GM12878 (cell line): ENCODE results near the gene BPGM. TPM values are rescaled to one million over a fixed set of nuclear protein-coding genes. Genes with fewer than 3 reads are reported as not detected.

Source experiments
- ATAC-seq: fragments of 200-7000 bp; cut with Tn5 transposase; 3 replicates; pipeline ENCODE4 v1.9.1; 2020; ENCODE audit warnings: mild to moderate bottlenecking, moderate library complexity
- BruUV-seq: library from RNA; stranded (reverse); fragments of 400-500 nt; replicated peaks from 2 replicates; lab custom pipeline; 2021; lab: Mats Ljungman, UMichigan
- CTCF ChIA-PET: fragments of 300-600 bp; sonication (Branson Sonifier 250); formaldehyde crosslinking; extraction: SDS; loops from one replicate; lab custom pipeline; 2021; ENCODE audit warnings: inconsistent platforms; lab: Yijun Ruan, JAX
- POLR2A ChIA-PET: fragments of 350-600 bp; formaldehyde crosslinking; extraction: SDS; loops from one replicate; lab custom pipeline; 2021; ENCODE audit warnings: inconsistent platforms; lab: Charles Lee
- RAD21 ChIA-PET: fragments of 300-600 bp; sonication (Branson Sonifier 250); formaldehyde crosslinking; loops from one replicate; lab custom pipeline; 2023; ENCODE audit warnings: antibody characterized with exemption; ENCODE audit not compliant: unreplicated experiment; lab: Charles Lee
- SMC1A ChIA-PET: fragments of 300-600 bp; sonication (Branson Sonifier 250); formaldehyde crosslinking; loops from one replicate; lab custom pipeline; 2023; ENCODE audit not compliant: unreplicated experiment, uncharacterized antibody; lab: Charles Lee
- DNase-seq: peaks from one replicate; pipeline ENCODE4 v3.0.0-alpha.2; 2011; ENCODE audit warnings: low read depth, low spot score
- FAIRE-seq: peaks from 3 replicates; lab custom pipeline; 2011; peaks lifted over from hg19 to GRCh38; lab: Jason Lieb, UNC
- H2AFZ ChIP-seq: 2 replicates; pipeline ENCODE4 v1.6.0; 2011; ENCODE audit warnings: low read depth, low read length, control low read depth; ENCODE audit not compliant: control insufficient read depth
- H3K27ac ChIP-seq: 2 replicates; pipeline ENCODE4 v1.5.1; 2011; ENCODE audit warnings: control low read depth; ENCODE audit not compliant: control insufficient read depth, insufficient read depth
- H3K27me3 ChIP-seq, 2 experiments: replicated peaks in 1 of 2; 2 replicates each; pipeline versions ENCODE4 v1.6.0 to v1.6.1; 2011; ENCODE audit warnings: low read length in 1 of 2; ENCODE audit not compliant: control insufficient read depth in 2 of 2, insufficient read depth in 2 of 2
- H3K36me3 ChIP-seq, 2 experiments: 2 replicates each; pipeline ENCODE4 v1.5.1; 2011; ENCODE audit warnings: low read length in 1 of 2; ENCODE audit not compliant: control insufficient read depth in 2 of 2, insufficient read depth in 2 of 2
- H3K4me1 ChIP-seq: 2 replicates; pipeline ENCODE4 v1.6.1; 2011; ENCODE audit warnings: mild to moderate bottlenecking, low read length, moderate library complexity, mixed read lengths; ENCODE audit not compliant: control insufficient read depth, insufficient read depth
- H3K4me2 ChIP-seq: 2 replicates; pipeline ENCODE4 v1.6.0; 2011; ENCODE audit warnings: control low read depth; ENCODE audit not compliant: control insufficient read depth, insufficient read depth
- H3K4me3 ChIP-seq: fragments of 200-600 bp; sonication (generic); 2 replicates; pipeline ENCODE4 v1.5.1; 2016
- H3K79me2 ChIP-seq: 2 replicates; pipeline ENCODE4 v1.6.0; 2011; ENCODE audit warnings: low read length; ENCODE audit not compliant: control insufficient read depth, insufficient read depth
- H3K9ac ChIP-seq: 2 replicates; pipeline ENCODE4 v1.8.0; 2011; ENCODE audit warnings: low read length, control low read depth, mixed read lengths; ENCODE audit not compliant: control insufficient read depth, insufficient read depth
- H3K9me3 ChIP-seq: replicated peaks from 3 replicates; pipeline ENCODE4 v1.5.1; 2011; ENCODE audit warnings: mild to moderate bottlenecking, low read length; ENCODE audit not compliant: control insufficient read depth, insufficient read depth
- H4K20me1 ChIP-seq: 2 replicates; pipeline ENCODE4 v1.6.0; 2011; ENCODE audit not compliant: control insufficient read depth, insufficient read depth
- FOXK2 ChIP-seq: fragments of 450-650 bp; IDR thresholded peaks from 2 replicates; pipeline ENCODE4 v1.6.1; 2017; ENCODE audit warnings: mild to moderate bottlenecking, moderate library complexity
- HDGF ChIP-seq: fragments of 450-650 bp; IDR thresholded peaks from 2 replicates; pipeline ENCODE4 v1.6.1; 2016; ENCODE audit warnings: antibody characterized with exemption
- KAT2A ChIP-seq: conservative IDR thresholded peaks from 2 replicates; pipeline ENCODE4 v1.6.1; 2011; ENCODE audit warnings: low read depth, low read length; ENCODE audit not compliant: control insufficient read depth
- KDM1A ChIP-seq: fragments of 200-600 bp; sonication (generic); IDR thresholded peaks from 2 replicates; pipeline ENCODE4 v1.6.1; 2016; ENCODE audit warnings: borderline replicate concordance
- POLR2A ChIP-seq: IDR thresholded peaks from 2 replicates; pipeline ENCODE4 v1.6.1; 2011; ENCODE audit warnings: low read depth, mild to moderate bottlenecking, low read length
- RELA ChIP-seq: fragments of 450-650 bp; IDR thresholded peaks from 2 replicates; pipeline ENCODE4 v1.8.0; 2014; ENCODE audit warnings: borderline replicate concordance; ENCODE audit not compliant: partially characterized antibody
- WGBS: methylation state at CpG from one replicate; pipeline ENCODE4 v1.1.6; 2016; ENCODE audit warnings: low lambda C conversion rate; ENCODE audit not compliant: insufficient replicate concordance, insufficient coverage; ENCODE audit errors: missing lambda C conversion rate; 5-methylcytosine and 5-hydroxymethylcytosine counted together
- in situ Hi-C: fragments of 300-500 bp; cut with MboI; formaldehyde crosslinking; loops from 9 replicates; pipeline ENCODE4 v1.14.3; 2018; ENCODE audit warnings: mixed read lengths
- intact Hi-C: fragments of 100-400 bp; cut with micrococcal nuclease; formaldehyde crosslinking; loops from one replicate; pipeline ENCODE4 v1.14.2; 2022; ENCODE audit not compliant: unreplicated experiment
- polyA plus RNA-seq, 11 experiments: library from polyadenylated mRNA; depleted of rRNA in 4 of 11; unstranded in 6 of 11; stranded (reverse) in 5 of 11; fragments of >200 nt; fragmentation: Nextera tagmentation in 4 of 11; fragmentation: Illumina TruSeq in 1 of 11; extraction: Ambion mirVana in 4 of 11; extraction: Trizol in 1 of 11; gene quantifications; 1 replicate in 1 of 11; 2 replicates in 10 of 11; pipeline versions ENCODE4 v1.2.1 to v1.2.3, GENCODE V29; 2011 to 2016; ENCODE audit warnings: inconsistent platforms in 2 of 11, missing spikeins in 2 of 11, low read depth in 1 of 11
- total RNA-seq, 4 experiments: library from RNA; depleted of rRNA in 3 of 4; stranded (reverse); fragments of >200 nt in 3 of 4; fragmentation: Illumina TruSeq in 1 of 4; extraction: Trizol in 1 of 4; gene quantifications; 2 replicates each; pipeline versions ENCODE4 v1.2.1 to v1.2.3, GENCODE V29; 2013 to 2021
- TF ChIP-seq, protein P1 (sequence below): IDR thresholded peaks from 2 replicates; pipeline ENCODE4 v1.6.1; 2012; ENCODE audit warnings: low read length, inconsistent platforms
- TF ChIP-seq, protein P2 (sequence below): fragments of 450-650 bp; IDR thresholded peaks from 2 replicates; pipeline ENCODE4 v1.6.1; 2014; ENCODE audit warnings: mild to moderate bottlenecking

Gene BPGM
- total and polyA plus RNA-seq, 10 of the 15 experiments (the other 5 are each of a cell fraction or from before 2014, with no cell fraction given), result 9.0 to 20.1 (median 15.2) TPM

DNA sequence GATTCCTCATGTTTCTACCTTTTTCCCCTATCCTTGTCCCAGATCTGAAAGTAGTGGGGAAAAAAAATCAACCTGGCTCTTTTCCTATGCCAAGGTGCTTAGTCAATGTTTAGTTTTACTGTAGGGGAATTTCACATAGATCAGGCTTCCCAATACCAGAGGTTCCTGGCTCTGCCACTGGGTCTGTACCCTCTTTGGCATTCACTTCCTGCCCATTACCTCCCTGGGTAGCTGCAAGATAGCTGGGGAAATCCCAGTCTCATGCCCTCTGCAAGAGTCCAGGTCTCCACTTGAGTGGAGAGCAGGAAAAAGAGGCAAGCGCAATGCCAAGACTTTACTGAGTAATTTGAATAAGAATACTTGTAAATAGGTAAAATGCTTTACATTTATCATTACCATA lies 3.5 kb upstream of the BPGM start:
- intact Hi-C loops (no loop called here), in situ Hi-C loops (loop anchor here (10.0 kb wide), 1 partner anchor 522 kb away; no protein-coding TSS in a partner anchor)
- ChIA-PET RAD21 (no interaction called here), CTCF (interaction anchor here (0.7 to 7.0 kb wide), 4 partner anchors 10 to 300 kb away, joined by 3 to 107 read pairs (median 4); no protein-coding TSS in a partner anchor), SMC1A (interaction anchor here (0.7 to 1.0 kb wide), 3 partner anchors 9 to 34 kb away, joined by 3 to 6 read pairs (median 3); no protein-coding TSS in a partner anchor), POLR2A (no interaction called here)
- BruUV-seq, result no TSS peak
- Histone ChIP-seq H3K27ac (no peak overlapping the region), H3K9me3 (no peaks in the 10 kb centered on the region; the same call in 2 of the 3 replicates), H3K36me3 (no peaks in the 10 kb centered on the region), H3K27me3 (no peaks in the 10 kb centered on the region), H2AFZ (no peak overlapping the region), H3K9ac (no peak overlapping the region), H3K4me1 (no peaks in the 10 kb centered on the region), H3K4me3 (no peak overlapping the region), H3K79me2 (peaks cover 3% of the 10 kb centered on the region), H4K20me1 (no peaks in the 10 kb centered on the region), H3K4me2 (no peak overlapping the region)
- TF ChIP-seq, protein P1, sequence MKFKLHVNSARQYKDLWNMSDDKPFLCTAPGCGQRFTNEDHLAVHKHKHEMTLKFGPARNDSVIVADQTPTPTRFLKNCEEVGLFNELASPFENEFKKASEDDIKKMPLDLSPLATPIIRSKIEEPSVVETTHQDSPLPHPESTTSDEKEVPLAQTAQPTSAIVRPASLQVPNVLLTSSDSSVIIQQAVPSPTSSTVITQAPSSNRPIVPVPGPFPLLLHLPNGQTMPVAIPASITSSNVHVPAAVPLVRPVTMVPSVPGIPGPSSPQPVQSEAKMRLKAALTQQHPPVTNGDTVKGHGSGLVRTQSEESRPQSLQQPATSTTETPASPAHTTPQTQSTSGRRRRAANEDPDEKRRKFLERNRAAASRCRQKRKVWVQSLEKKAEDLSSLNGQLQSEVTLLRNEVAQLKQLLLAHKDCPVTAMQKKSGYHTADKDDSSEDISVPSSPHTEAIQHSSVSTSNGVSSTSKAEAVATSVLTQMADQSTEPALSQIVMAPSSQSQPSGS, result no peak
- TF ChIP-seq KAT2A (no peak), HDGF (no peak), FOXK2 (no peak), KDM1A (no peak), POLR2A (no peak), RELA (no peak)
- TF ChIP-seq, protein P2, sequence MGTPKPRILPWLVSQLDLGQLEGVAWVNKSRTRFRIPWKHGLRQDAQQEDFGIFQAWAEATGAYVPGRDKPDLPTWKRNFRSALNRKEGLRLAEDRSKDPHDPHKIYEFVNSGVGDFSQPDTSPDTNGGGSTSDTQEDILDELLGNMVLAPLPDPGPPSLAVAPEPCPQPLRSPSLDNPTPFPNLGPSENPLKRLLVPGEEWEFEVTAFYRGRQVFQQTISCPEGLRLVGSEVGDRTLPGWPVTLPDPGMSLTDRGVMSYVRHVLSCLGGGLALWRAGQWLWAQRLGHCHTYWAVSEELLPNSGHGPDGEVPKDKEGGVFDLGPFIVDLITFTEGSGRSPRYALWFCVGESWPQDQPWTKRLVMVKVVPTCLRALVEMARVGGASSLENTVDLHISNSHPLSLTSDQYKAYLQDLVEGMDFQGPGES, result no peak
- FAIRE-seq, result no peak
- DNase-seq, result no peak
- 94% methylated on average over 1 of the region's 1 CpG for WGBS
- ATAC-seq, result no peak
